MM.1S (cell line): ENCODE results near the gene PRPF6.

ENCODE experiments used
- CTCF ChIP-seq: fragments of 300-600 bp; sonication (generic); IDR thresholded peaks from 2 replicates; pipeline ENCODE4 v1.5.1; 2016; ENCODE audit warnings: antibody characterized with exemption, low read length, mixed read lengths
- EZH2phosphoT487 ChIP-seq: fragments of 300-600 bp; sonication (generic); IDR thresholded peaks from 2 replicates; pipeline ENCODE4 v1.6.1; 2018; ENCODE audit warnings: antibody characterized with exemption, low read length

- TF ChIP-seq CTCF (no peak), EZH2phosphoT487 (no peak)
Measured at GRCh38 chr20:64074184-64074789, 93.4 kb downstream of the PRPF6 start.
